ENCODE data around the gene SLAMF9.

The SLAMF9 gene

GRCh38 chr1:159935305-159935704 lies 18.7 kb downstream of the SLAMF9 start:
- in situ Hi-C loops (cut with MboI; ENCODE audit: low sequenced_read_pairs) = loop anchor here (10.0 kb wide), 1 partner anchor 69 kb away; no protein-coding TSS in a partner anchor

- in situ Hi-C loops (cut with MboI; ENCODE audit: low sequenced_read_pairs) = loop anchor here (10.0 kb wide), 1 partner anchor 70 kb away; no protein-coding TSS in a partner anchor
These were observed 19.6 kb downstream of the SLAMF9 start for GRCh38 chr1:159934136-159935039.

GRCh38 chr1:159933347-159933746 lies 20.7 kb downstream of the SLAMF9 start:
- in situ Hi-C loops (cut with MboI; ENCODE audit: low sequenced_read_pairs) = loop anchor here (10.0 kb wide), 1 partner anchor 71 kb away; no protein-coding TSS in a partner anchor

- in situ Hi-C loops (cut with MboI; ENCODE audit: low sequenced_read_pairs) = loop anchor here (10.0 kb wide), 1 partner anchor 72 kb away; no protein-coding TSS in a partner anchor
These were observed 21.4 kb downstream of the SLAMF9 start for GRCh38 chr1:159932296-159933285.

GRCh38 chr1:159931795-159932173 lies 22.3 kb downstream of the SLAMF9 start:
- in situ Hi-C loops (cut with MboI; ENCODE audit: low sequenced_read_pairs) = loop anchor here (10.0 kb wide), 1 partner anchor 73 kb away; no protein-coding TSS in a partner anchor

- in situ Hi-C loops (cut with MboI; ENCODE audit: low sequenced_read_pairs) = loop anchor here (10.0 kb wide), 1 partner anchor 74 kb away; no protein-coding TSS in a partner anchor
These were observed 22.8 kb downstream of the SLAMF9 start for GRCh38 chr1:159931101-159931794.

GRCh38 chr1:159930634-159931033 lies 23.4 kb downstream of the SLAMF9 start:
- in situ Hi-C loops (cut with MboI; ENCODE audit: low sequenced_read_pairs) = loop anchor here (10.0 kb wide), 1 partner anchor 74 kb away; no protein-coding TSS in a partner anchor

GRCh38 chr1:159930216-159930615 lies 23.8 kb downstream of the SLAMF9 start:
- in situ Hi-C loops (cut with MboI; ENCODE audit: low sequenced_read_pairs) = loop anchor here (10.0 kb wide), 1 partner anchor 75 kb away; no protein-coding TSS in a partner anchor

GRCh38 chr1:159929155-159930051 lies 24.6 kb downstream of the SLAMF9 start:
- in situ Hi-C loops (cut with MboI; ENCODE audit: low sequenced_read_pairs) = loop anchor here (10.0 kb wide), 1 partner anchor 75 kb away; no protein-coding TSS in a partner anchor

GRCh38 chr1:159928491-159929050 lies 25.5 kb downstream of the SLAMF9 start:
- in situ Hi-C loops (cut with MboI; ENCODE audit: low sequenced_read_pairs) = no loop called here

- in situ Hi-C loops (cut with MboI; ENCODE audit: low sequenced_read_pairs) = no loop called here
These were observed 26.1 kb downstream of the SLAMF9 start for GRCh38 chr1:159927849-159928431.

- in situ Hi-C loops (cut with MboI; ENCODE audit: low sequenced_read_pairs) = no loop called here
These were observed 26.7 kb downstream of the SLAMF9 start for GRCh38 chr1:159927211-159927848.

GRCh38 chr1:159925719-159926078 lies 28.3 kb downstream of the SLAMF9 start:
- in situ Hi-C loops (cut with MboI; ENCODE audit: low sequenced_read_pairs) = no loop called here

GRCh38 chr1:159924791-159925718 lies 29.0 kb downstream of the SLAMF9 start, which contains the start of gene TAGLN2:
TSS of gene TAGLN2 (minus strand) at chr1:159925507. CDS start at chr1:159920509, 4,998 bp downstream.
- in situ Hi-C loops (cut with MboI; ENCODE audit: low sequenced_read_pairs) = no loop called here

GRCh38 chr1:159924025-159924790 lies 29.8 kb downstream of the SLAMF9 start:
- in situ Hi-C loops (cut with MboI; ENCODE audit: low sequenced_read_pairs) = no loop called here

Measured in HL-60/S4 (cell line).